Tibial artery (tissue), 4 donors: Measurements from ENCODE around the gene DYNC1LI1.

Experiments
- DNase-seq, 2 donors: peaks; one replicate each; pipeline ENCODE4 v3.0.0-alpha.2; 2019
- H3K27ac ChIP-seq, 2 donors: fragments of 200-600 bp; sonication (generic) in 1 of 2; 1 replicate in 1 of 2; 2 replicates in 1 of 2; pipeline ENCODE4 v1.5.1; 2018 to 2019; ENCODE audit warnings: mild to moderate bottlenecking in 1 of 2
- H3K27me3 ChIP-seq, 2 donors: fragments of 200-600 bp; sonication (generic) in 1 of 2; one replicate each; pipeline versions ENCODE4 v1.5.1 to v1.6.0; 2016 to 2019
- H3K36me3 ChIP-seq, 3 donors: fragments of 200-600 bp; sonication (generic) in 2 of 3; one replicate each; pipeline ENCODE4 v1.5.1; 2016 to 2019; ENCODE audit warnings: mild to moderate bottlenecking in 2 of 3
- H3K4me1 ChIP-seq, 4 donors: fragments of 200-600 bp; sonication (generic) in 2 of 4; 1 replicate in 3 of 4; 2 replicates in 1 of 4; pipeline ENCODE4 v1.5.1; 2016 to 2019
- H3K4me3 ChIP-seq, 2 donors: fragments of 200-600 bp; sonication (generic) in 1 of 2; 1 replicate in 1 of 2; 2 replicates in 1 of 2; pipeline ENCODE4 v1.5.1; 2018 to 2019; ENCODE audit warnings: mild to moderate bottlenecking in 2 of 2
- H3K9me3 ChIP-seq, 3 donors: fragments of 200-600 bp; sonication (generic) in 1 of 3; one replicate each; pipeline ENCODE4 v1.5.1; 2016 to 2019
- CTCF ChIP-seq, 2 experiments: fragments of 200-600 bp in 1 of 2; fragments of 450-650 bp in 1 of 2; IDR thresholded peaks; one replicate each; pipeline ENCODE4 v1.5.1; 2017 to 2019; ENCODE audit warnings: antibody characterized with exemption in 2 of 2, mild to moderate bottlenecking in 1 of 2, moderate library complexity in 1 of 2
- intact Hi-C: fragments of 100-400 bp; cut with DNase I; formaldehyde crosslinking; loops from one replicate; pipeline ENCODE4 v1.15.0; 2023; ENCODE audit warnings: low total_unique reads

DYNC1LI1 gene

GRCh38 chr3:32601722-32602121 lies 31.1 kb upstream of the DYNC1LI1 start:
- H3K27me3 ChIP-seq = no peaks in the 10 kb centered on the region
- H3K36me3 ChIP-seq = no peaks in the 10 kb centered on the region
- no peak overlapping the region for H3K4me3 ChIP-seq
- intact Hi-C loops = no loop called here
- no peaks in the 10 kb centered on the region for H3K9me3 ChIP-seq
- H3K4me1 ChIP-seq = peaks cover 0 to 11% (median 3%) of the 10 kb centered on the region in 4 donors
- no peak overlapping the region for H3K27ac ChIP-seq
- DNase-seq = no peak
- no peak for TF ChIP-seq CTCF (IDR thresholded peaks at IDR 0.05)

- DNase-seq = no peak
- TF ChIP-seq CTCF (IDR thresholded peaks at IDR 0.05) = no peak
- H3K4me1 ChIP-seq = peaks cover 0 to 38% (median 10%) of the 10 kb centered on the region in 4 donors
- H3K4me3 ChIP-seq = no peak overlapping the region
- H3K27ac ChIP-seq = peak overlapping the region; percentile 17 to 49
- H3K36me3 ChIP-seq = no peaks in the 10 kb centered on the region
- no peaks in the 10 kb centered on the region for H3K9me3 ChIP-seq
- intact Hi-C loops = no loop called here
- no peaks in the 10 kb centered on the region for H3K27me3 ChIP-seq
Observed at GRCh38 chr3:32597656-32598055, 27.0 kb upstream of the DYNC1LI1 start.

GRCh38 chr3:32596909-32597369 lies 26.3 kb upstream of the DYNC1LI1 start:
- H3K27ac ChIP-seq = peak overlapping the region; percentile 17 to 49
- no peak for DNase-seq
- H3K9me3 ChIP-seq = no peaks in the 10 kb centered on the region
- H3K4me1 ChIP-seq = peaks cover 0 to 38% (median 10%) of the 10 kb centered on the region in 4 donors
- no peak overlapping the region for H3K4me3 ChIP-seq
- TF ChIP-seq CTCF (IDR thresholded peaks at IDR 0.05) = no peak
- intact Hi-C loops = no loop called here
- no peaks in the 10 kb centered on the region for H3K27me3 ChIP-seq
- no peaks in the 10 kb centered on the region for H3K36me3 ChIP-seq

- Histone ChIP-seq H3K4me1 (peaks cover 0 to 38% (median 10%) of the 10 kb centered on the region in 4 donors), H3K27me3 (no peaks in the 10 kb centered on the region), H3K9me3 (no peaks in the 10 kb centered on the region), H3K27ac (peak overlapping the region; percentile 17 to 49), H3K4me3 (no peak overlapping the region), H3K36me3 (no peaks in the 10 kb centered on the region)
- no peak for DNase-seq
- TF ChIP-seq CTCF (IDR thresholded peaks at IDR 0.05) = no peak
- intact Hi-C loops = no loop called here
Observed at GRCh38 chr3:32596282-32596908, 25.7 kb upstream of the DYNC1LI1 start.

GRCh38 chr3:32595323-32595722 lies 24.7 kb upstream of the DYNC1LI1 start:
- intact Hi-C loops = no loop called here
- no peak for DNase-seq
- Histone ChIP-seq H3K27ac (no peak overlapping the region), H3K36me3 (no peaks in the 10 kb centered on the region), H3K9me3 (no peaks in the 10 kb centered on the region), H3K4me3 (no peak overlapping the region), H3K4me1 (peaks cover 0 to 38% (median 10%) of the 10 kb centered on the region in 4 donors), H3K27me3 (no peaks in the 10 kb centered on the region)
- TF ChIP-seq CTCF (IDR thresholded peaks at IDR 0.05) = no peak
